Vagina (tissue), 2 donors: ENCODE results near the gene AP4S1. TPM values are rescaled to one million over a fixed set of nuclear protein-coding genes. Genes with fewer than 3 reads are reported as not detected.

Source experiments
- DNase-seq, 2 donors: peaks; one replicate each; pipeline ENCODE4 v3.0.0-alpha.2; 2017; ENCODE audit errors: extremely low spot score in 2 of 2
- H3K27ac ChIP-seq: fragments of 200-600 bp; sonication (generic); one replicate; pipeline ENCODE4 v1.5.1; 2019
- H3K27me3 ChIP-seq: fragments of 200-600 bp; sonication (generic); one replicate; pipeline ENCODE4 v1.5.1; 2019
- H3K36me3 ChIP-seq, 2 donors: fragments of 200-600 bp; sonication (generic); one replicate each; pipeline ENCODE4 v1.5.1; 2017 to 2019
- H3K4me1 ChIP-seq: fragments of 200-600 bp; sonication (generic); one replicate; pipeline ENCODE4 v1.5.1; 2019
- H3K4me3 ChIP-seq, 2 donors: fragments of 200-600 bp; sonication (generic); 1 replicate in 1 of 2; 2 replicates in 1 of 2; pipeline ENCODE4 v1.5.1; 2016 to 2019
- H3K9me3 ChIP-seq: fragments of 200-600 bp; sonication (generic); one replicate; pipeline ENCODE4 v1.5.1; 2019
- POLR2A ChIP-seq, 2 donors: fragments of 450-650 bp; IDR thresholded peaks; one replicate each; pipeline ENCODE4 v1.6.1; 2017; ENCODE audit warnings: antibody characterized with exemption in 2 of 2, mild to moderate bottlenecking in 2 of 2, moderate library complexity in 2 of 2
- POLR2AphosphoS5 ChIP-seq, 2 donors: sonication (generic); formaldehyde crosslinking; IDR thresholded peaks; one replicate each; pipeline ENCODE4 v1.9.0; 2017; ENCODE audit warnings: antibody characterized with exemption in 2 of 2, mild to moderate bottlenecking in 2 of 2, low read depth in 1 of 2; ENCODE audit not compliant: insufficient read depth in 1 of 2
- intact Hi-C: fragments of 100-400 bp; cut with DNase I; formaldehyde crosslinking; loops from one replicate; pipeline ENCODE4 v1.15.1; 2023
- total RNA-seq: library from RNA; depleted of rRNA; stranded (reverse); fragments of >200 nt; gene quantifications from one replicate; pipeline ENCODE4 v1.2.3, GENCODE V29; 2016
- TF ChIP-seq, protein P1 (sequence below), 3 experiments: fragments of 450-650 bp in 2 of 3; fragments of 200-600 bp in 1 of 3; sonication (generic) in 1 of 3; IDR thresholded peaks; one replicate each; pipeline ENCODE4 v1.5.1; 2017 to 2019; ENCODE audit warnings: antibody characterized with exemption in 3 of 3, mild to moderate bottlenecking in 2 of 3, moderate library complexity in 2 of 3

The AP4S1 gene
- total RNA-seq, 1 donor from 2014 or later: 3.4 TPM

DNA sequence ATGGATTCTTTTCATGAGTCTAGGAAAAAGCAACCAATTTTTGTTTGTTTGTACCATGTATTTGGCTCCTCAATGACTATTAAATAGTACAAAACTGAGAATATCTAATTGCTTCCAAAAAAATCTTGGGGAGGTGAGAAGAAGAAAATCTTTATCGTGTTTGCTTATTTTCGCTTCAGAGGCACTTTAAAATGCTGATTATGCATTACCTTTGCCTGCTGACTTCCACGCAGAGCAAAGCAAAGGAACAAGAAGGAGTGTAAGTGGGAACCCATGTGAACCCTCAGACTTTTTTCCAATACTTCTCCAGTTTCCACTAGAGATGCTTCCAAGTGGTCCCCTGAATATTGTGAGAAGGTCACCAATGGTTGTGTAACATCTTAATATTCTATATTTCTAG is 43.9 kb downstream of the AP4S1 start:
- intact Hi-C loops: no loop called here

DNA sequence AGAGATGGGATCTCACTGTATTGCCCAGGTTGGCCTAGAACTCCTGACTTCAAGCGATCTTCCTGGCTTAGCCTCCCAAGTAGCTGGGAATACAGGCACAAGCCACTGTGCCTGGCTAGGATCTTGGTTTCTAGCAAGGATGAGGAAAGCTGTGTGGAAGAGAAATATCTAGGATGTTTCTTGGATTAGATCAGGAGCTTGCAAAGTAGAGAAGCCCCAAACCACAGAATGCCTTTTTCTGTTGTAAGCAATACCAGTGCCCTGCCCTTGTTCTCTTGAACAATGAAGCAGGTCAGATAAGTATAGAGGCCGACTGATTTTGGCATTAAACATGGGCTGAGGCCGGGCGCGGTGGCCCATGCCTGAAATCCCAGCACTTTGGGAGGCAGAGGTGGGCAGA is 45.0 kb downstream of the AP4S1 start:
- TF ChIP-seq, protein P1, sequence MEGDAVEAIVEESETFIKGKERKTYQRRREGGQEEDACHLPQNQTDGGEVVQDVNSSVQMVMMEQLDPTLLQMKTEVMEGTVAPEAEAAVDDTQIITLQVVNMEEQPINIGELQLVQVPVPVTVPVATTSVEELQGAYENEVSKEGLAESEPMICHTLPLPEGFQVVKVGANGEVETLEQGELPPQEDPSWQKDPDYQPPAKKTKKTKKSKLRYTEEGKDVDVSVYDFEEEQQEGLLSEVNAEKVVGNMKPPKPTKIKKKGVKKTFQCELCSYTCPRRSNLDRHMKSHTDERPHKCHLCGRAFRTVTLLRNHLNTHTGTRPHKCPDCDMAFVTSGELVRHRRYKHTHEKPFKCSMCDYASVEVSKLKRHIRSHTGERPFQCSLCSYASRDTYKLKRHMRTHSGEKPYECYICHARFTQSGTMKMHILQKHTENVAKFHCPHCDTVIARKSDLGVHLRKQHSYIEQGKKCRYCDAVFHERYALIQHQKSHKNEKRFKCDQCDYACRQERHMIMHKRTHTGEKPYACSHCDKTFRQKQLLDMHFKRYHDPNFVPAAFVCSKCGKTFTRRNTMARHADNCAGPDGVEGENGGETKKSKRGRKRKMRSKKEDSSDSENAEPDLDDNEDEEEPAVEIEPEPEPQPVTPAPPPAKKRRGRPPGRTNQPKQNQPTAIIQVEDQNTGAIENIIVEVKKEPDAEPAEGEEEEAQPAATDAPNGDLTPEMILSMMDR (IDR thresholded peaks at IDR 0.05): no peak
- no peak for TF ChIP-seq POLR2AphosphoS5 (IDR thresholded peaks at IDR 0.05; ENCODE audit: insufficient read depth in 1 of 2, low read depth in 1 of 2)
- no peak for TF ChIP-seq POLR2A (IDR thresholded peaks at IDR 0.05)
- Histone ChIP-seq H3K9me3 (no peaks in the 10 kb centered on the region), H3K4me3 (no peak overlapping the region), H3K27me3 (no peaks in the 10 kb centered on the region), H3K36me3 (no peaks in the 10 kb centered on the region), H3K27ac (no peak overlapping the region), H3K4me1 (no peaks in the 10 kb centered on the region)
- intact Hi-C loops: no loop called here
- no peak for DNase-seq

More for the DNA sequence above, 43.9 kb downstream of the AP4S1 start:
- H3K4me1 ChIP-seq: no peaks in the 10 kb centered on the region
- no peaks in the 10 kb centered on the region for H3K36me3 ChIP-seq
- H3K9me3 ChIP-seq: no peaks in the 10 kb centered on the region
- no peak overlapping the region for H3K27ac ChIP-seq
- H3K4me3 ChIP-seq: no peak overlapping the region
- no peak for DNase-seq
- no peak for TF ChIP-seq POLR2AphosphoS5 (IDR thresholded peaks at IDR 0.05; ENCODE audit: insufficient read depth in 1 of 2, low read depth in 1 of 2)
- TF ChIP-seq, protein P1 (IDR thresholded peaks at IDR 0.05): no peak
- no peak for TF ChIP-seq POLR2A (IDR thresholded peaks at IDR 0.05)
- H3K27me3 ChIP-seq: no peaks in the 10 kb centered on the region

DNA sequence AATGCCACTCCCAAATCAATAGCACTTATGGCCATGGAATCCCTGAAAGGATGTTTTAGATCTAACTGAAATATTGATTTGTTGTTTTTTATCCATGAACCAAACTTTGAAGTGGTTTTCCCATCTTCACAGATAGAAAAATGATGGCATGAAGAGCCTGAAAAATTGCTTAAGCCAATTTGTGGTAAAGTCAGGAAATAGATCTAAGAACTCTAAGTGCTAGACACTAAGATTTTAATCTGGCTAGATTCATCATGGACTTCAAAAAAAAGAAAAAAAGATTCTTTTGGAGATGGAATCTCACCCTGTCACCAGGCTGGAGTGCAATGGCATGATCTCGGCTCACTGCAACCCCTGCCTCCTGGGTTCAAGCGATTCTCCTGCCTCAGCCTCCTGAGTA is 45.7 kb downstream of the AP4S1 start:
- no peaks in the 10 kb centered on the region for H3K4me1 ChIP-seq
- no peaks in the 10 kb centered on the region for H3K9me3 ChIP-seq
- no peak overlapping the region for H3K4me3 ChIP-seq
- no peak overlapping the region for H3K27ac ChIP-seq
- H3K36me3 ChIP-seq: no peaks in the 10 kb centered on the region
- no peak for DNase-seq
- intact Hi-C loops: no loop called here
- no peak for TF ChIP-seq POLR2AphosphoS5 (IDR thresholded peaks at IDR 0.05; ENCODE audit: insufficient read depth in 1 of 2, low read depth in 1 of 2)
- TF ChIP-seq, protein P1 (IDR thresholded peaks at IDR 0.05): no peak
- TF ChIP-seq POLR2A (IDR thresholded peaks at IDR 0.05): no peak
- no peaks in the 10 kb centered on the region for H3K27me3 ChIP-seq

DNA sequence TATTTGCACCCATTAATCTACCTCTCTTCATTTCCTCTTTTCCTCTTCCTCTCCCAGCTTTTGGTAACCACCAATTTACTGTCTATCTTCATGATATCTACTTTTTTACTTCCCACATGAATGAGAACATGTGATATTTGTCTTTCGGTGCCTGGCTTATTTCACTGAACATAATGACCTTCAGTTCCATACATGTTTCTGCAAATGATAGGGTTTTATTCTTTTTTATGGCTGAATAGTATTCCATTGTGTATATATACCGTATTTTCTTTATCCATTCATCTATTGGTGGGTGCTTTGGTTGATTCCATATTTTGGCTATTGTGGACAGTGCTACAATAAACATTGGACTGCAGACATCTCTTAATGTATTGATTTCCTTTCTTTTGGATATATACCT is 49.7 kb downstream of the AP4S1 start:
- no peak for DNase-seq
- no peaks in the 10 kb centered on the region for H3K9me3 ChIP-seq
- H3K4me3 ChIP-seq: no peak overlapping the region
- H3K27me3 ChIP-seq: no peaks in the 10 kb centered on the region
- H3K36me3 ChIP-seq: no peaks in the 10 kb centered on the region
- no peaks in the 10 kb centered on the region for H3K4me1 ChIP-seq
- no peak overlapping the region for H3K27ac ChIP-seq
- TF ChIP-seq, protein P1 (IDR thresholded peaks at IDR 0.05): no peak
- no peak for TF ChIP-seq POLR2AphosphoS5 (IDR thresholded peaks at IDR 0.05; ENCODE audit: insufficient read depth in 1 of 2, low read depth in 1 of 2)
- TF ChIP-seq POLR2A (IDR thresholded peaks at IDR 0.05): no peak
- intact Hi-C loops: no loop called here

DNA sequence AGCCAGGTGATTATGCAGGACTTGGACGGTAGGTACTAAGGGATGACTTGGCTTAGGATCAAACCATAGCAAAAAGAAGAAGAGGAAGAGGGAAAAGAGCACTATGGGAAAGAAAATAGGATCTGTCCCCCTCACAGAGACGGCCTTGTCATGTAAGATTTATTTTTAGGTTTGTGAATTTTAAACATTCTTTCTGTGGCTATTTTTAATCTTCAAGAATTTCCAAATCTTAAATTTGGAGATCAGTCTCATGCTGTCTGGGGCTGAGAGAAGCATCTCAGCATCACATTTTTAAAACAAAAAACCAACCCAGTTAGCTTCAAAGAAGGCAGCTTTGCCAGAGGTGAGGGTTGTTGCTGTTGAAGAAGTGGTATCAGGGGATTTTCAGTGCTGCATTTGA is 53.3 kb downstream of the AP4S1 start:
- no peak for DNase-seq
- Histone ChIP-seq H3K4me3 (no peak overlapping the region), H3K36me3 (no peaks in the 10 kb centered on the region), H3K27me3 (no peaks in the 10 kb centered on the region), H3K4me1 (no peaks in the 10 kb centered on the region), H3K27ac (no peak overlapping the region), H3K9me3 (no peaks in the 10 kb centered on the region)
- TF ChIP-seq POLR2A (IDR thresholded peaks at IDR 0.05) (no peak), POLR2AphosphoS5 (IDR thresholded peaks at IDR 0.05; ENCODE audit: insufficient read depth in 1 of 2, low read depth in 1 of 2) (no peak)
- TF ChIP-seq, protein P1 (IDR thresholded peaks at IDR 0.05): no peak
- intact Hi-C loops: no loop called here
